Measurements from ENCODE around the gene ATP6AP1. TPM values are rescaled to one million over a fixed set of nuclear protein-coding genes. Genes with fewer than 3 reads are reported as not detected.

ATP6AP1 gene
- total RNA-seq, 1 donor from 2014 or later = 54.5 TPM

DNA sequence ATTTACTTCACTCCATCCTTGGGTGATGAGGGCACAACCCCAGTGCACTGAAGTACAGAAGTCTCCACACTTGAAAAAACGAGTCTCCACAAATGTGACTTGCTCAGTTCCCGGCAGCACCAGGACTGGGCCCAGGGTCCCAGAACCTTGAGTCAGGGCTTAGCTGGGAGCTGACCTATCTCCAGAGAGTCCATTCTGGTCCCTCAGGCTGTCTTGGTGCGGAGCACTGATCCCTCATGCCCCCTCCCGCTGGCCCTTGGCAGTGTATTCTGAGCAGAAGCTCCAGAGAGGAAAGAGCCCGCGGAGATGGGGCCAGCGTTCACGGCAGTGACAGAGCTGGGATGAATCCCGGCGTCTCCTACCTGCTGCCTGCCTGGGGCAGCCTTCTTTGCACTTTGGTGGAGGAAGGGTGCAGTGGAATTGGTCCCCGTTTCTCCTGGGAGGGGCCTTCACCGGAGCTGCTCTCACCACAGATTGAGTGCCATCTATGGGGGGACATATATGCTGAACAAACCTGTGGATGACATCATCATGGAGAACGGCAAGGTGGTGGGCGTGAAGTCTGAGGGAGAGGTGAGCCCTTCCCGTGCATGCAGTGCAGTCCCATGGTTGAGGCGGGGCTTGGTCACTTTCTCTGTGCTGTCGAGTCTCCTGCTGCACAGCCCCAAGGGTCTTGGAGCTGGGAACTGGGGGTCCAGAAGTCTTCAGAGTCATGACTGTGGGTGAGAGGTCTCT is 12.3 kb downstream of the ATP6AP1 start:
- Histone ChIP-seq H3K36me3 (peaks cover 0 to 12% of the 10 kb centered on the region in 2 donors), H3K4me3 (no peak overlapping the region), H3K9me3 (no peaks in the 10 kb centered on the region), H3K27me3 (no peaks in the 10 kb centered on the region), H3K27ac (no peak overlapping the region), H3K4me1 (peaks cover 39% of the 10 kb centered on the region)
- TF ChIP-seq CTCF (IDR thresholded peaks at IDR 0.05) = no peak
- TF ChIP-seq POLR2A (IDR thresholded peaks at IDR 0.05) = no peak
- no peak for TF ChIP-seq POLR2AphosphoS5 (IDR thresholded peaks at IDR 0.05; ENCODE audit: insufficient read depth in 1 of 2, low read depth in 1 of 2)
- intact Hi-C loops (cut with DNase I) = no loop called here
- no peak for DNase-seq (ENCODE audit: extremely low spot score in 2 of 2)

- TF ChIP-seq POLR2A (IDR thresholded peaks at IDR 0.05) (no peak), POLR2AphosphoS5 (IDR thresholded peaks at IDR 0.05; ENCODE audit: insufficient read depth in 1 of 2, low read depth in 1 of 2) (no peak), CTCF (IDR thresholded peaks at IDR 0.05) (no peak)
- H3K4me3 ChIP-seq = no peak overlapping the region
- no peaks in the 10 kb centered on the region for H3K9me3 ChIP-seq
- H3K4me1 ChIP-seq = peaks cover 39% of the 10 kb centered on the region
- intact Hi-C loops (cut with DNase I) = no loop called here
- DNase-seq (ENCODE audit: extremely low spot score in 2 of 2) = no peak
- peaks cover 0 to 12% of the 10 kb centered on the region in 2 donors for H3K36me3 ChIP-seq
- no peaks in the 10 kb centered on the region for H3K27me3 ChIP-seq
- H3K27ac ChIP-seq = no peak overlapping the region
Observed at GRCh38 chrX:154441564-154441963, 13.1 kb downstream of the ATP6AP1 start.

DNA sequence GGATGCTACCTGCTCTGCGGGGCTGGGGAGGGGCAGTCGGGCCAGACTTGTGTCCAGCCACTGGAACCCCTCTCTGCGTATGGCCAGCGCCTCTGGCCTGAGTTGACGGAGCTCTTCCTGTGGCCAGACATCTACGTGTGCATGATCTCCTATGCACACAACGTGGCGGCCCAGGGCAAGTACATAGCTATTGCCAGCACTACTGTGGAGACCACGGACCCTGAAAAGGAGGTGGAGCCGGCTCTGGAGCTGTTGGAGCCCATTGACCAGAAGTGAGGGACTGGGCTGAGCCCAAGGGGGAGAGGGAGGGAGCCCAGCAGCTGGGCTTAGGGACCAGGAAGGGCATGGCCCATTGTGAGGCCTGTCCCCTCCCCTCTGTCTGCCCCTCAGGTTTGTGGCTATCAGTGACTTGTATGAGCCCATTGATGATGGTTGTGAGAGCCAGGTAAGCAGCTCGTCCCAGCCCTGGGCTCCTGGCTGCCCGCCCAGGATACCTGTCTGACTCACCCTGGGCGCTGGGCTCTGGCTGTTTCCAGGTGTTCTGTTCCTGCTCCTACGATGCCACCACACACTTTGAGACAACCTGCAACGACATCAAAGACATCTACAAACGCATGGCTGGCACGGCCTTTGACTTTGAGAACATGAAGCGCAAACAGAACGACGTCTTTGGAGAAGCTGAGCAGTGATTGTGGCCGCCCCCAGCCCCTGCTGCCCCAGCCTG is 13.7 kb downstream of the ATP6AP1 start:
- Histone ChIP-seq H3K27ac (no peak overlapping the region), H3K27me3 (no peaks in the 10 kb centered on the region), H3K4me1 (peaks cover 39% of the 10 kb centered on the region), H3K9me3 (no peaks in the 10 kb centered on the region), H3K4me3 (no peak overlapping the region), H3K36me3 (peaks cover 0 to 12% of the 10 kb centered on the region in 2 donors)
- DNase-seq (ENCODE audit: extremely low spot score in 2 of 2) = no peak
- intact Hi-C loops (cut with DNase I) = no loop called here
- TF ChIP-seq POLR2A (IDR thresholded peaks at IDR 0.05) = no peak
- no peak for TF ChIP-seq POLR2AphosphoS5 (IDR thresholded peaks at IDR 0.05; ENCODE audit: insufficient read depth in 1 of 2, low read depth in 1 of 2)
- no peak for TF ChIP-seq CTCF (IDR thresholded peaks at IDR 0.05)

DNA sequence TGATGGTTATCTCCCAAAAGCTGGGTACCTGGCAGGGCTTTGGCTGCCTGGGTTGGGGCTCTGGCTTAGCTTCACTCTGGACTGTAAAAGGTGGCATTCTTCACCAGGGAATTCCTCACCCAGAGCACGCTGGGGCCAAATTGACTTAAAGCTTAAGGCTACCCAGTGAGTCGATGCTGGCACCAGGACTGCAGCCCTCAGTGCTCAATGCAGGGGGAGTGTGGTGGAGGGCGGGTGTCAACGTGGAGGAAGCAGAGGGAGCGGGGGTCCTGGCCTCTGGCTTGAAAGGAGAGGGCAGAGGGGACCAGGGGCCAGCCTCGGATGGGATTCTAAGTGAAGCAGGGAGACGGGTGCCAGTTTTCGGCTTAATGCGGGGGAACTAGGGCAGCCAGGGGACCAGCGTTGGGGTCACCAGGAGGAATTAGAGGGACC is 15.0 kb downstream of the ATP6AP1 start:
- Histone ChIP-seq H3K4me1 (peaks cover 34% of the 10 kb centered on the region), H3K9me3 (no peaks in the 10 kb centered on the region), H3K27ac (peak overlapping the region; percentile 94), H3K27me3 (no peaks in the 10 kb centered on the region), H3K36me3 (peaks cover 0 to 12% of the 10 kb centered on the region in 2 donors), H3K4me3 (peak overlapping the region; percentile 48 to 50)
- no peak for DNase-seq (ENCODE audit: extremely low spot score in 2 of 2)
- intact Hi-C loops (cut with DNase I) = no loop called here
- TF ChIP-seq POLR2A (IDR thresholded peaks at IDR 0.05) (no peak), CTCF (IDR thresholded peaks at IDR 0.05) (no peak), POLR2AphosphoS5 (IDR thresholded peaks at IDR 0.05; ENCODE audit: insufficient read depth in 1 of 2, low read depth in 1 of 2) (no peak)
